H1 (cell line): Measurements from ENCODE around the gene C19orf25. TPM values are rescaled to one million over a fixed set of nuclear protein-coding genes. Genes with fewer than 3 reads are reported as not detected.

Experiments used
- CTCF ChIA-PET: fragments of 300-600 bp; sonication (Branson Sonifier 250); formaldehyde crosslinking; loops from one replicate; lab custom pipeline; 2021; ENCODE audit not compliant: partially characterized antibody; lab: Charles Lee
- POLR2A ChIA-PET: fragments of 300-600 bp; sonication (Branson Sonifier 250); formaldehyde crosslinking; loops from one replicate; lab custom pipeline; 2021; ENCODE audit warnings: inconsistent platforms; ENCODE audit not compliant: partially characterized antibody; lab: Charles Lee
- DNase-seq, 2 experiments: peaks; one replicate each; pipeline versions ENCODE4 v3.0.0 to v3.0.0-alpha.2; 2010 to 2022; ENCODE audit warnings: low spot score in 2 of 2, low read depth in 1 of 2, mixed read lengths in 1 of 2
- FAIRE-seq: peaks from 2 replicates; lab custom pipeline; 2011; peaks lifted over from hg19 to GRCh38; lab: Jason Lieb, UNC
- H2AFZ ChIP-seq: 2 replicates; pipeline ENCODE4 v1.8.1; 2012; ENCODE audit warnings: low read length, inconsistent platforms
- H2AK5ac ChIP-seq: 2 replicates; pipeline ENCODE4 v1.6.1; 2013; ENCODE audit warnings: low read depth, low read length
- H2BK120ac ChIP-seq: replicated peaks from 2 replicates; pipeline ENCODE3; 2013; ENCODE audit warnings: low read depth, low read length, inconsistent platforms
- H2BK12ac ChIP-seq: 2 replicates; pipeline ENCODE4 v1.6.1; 2013; ENCODE audit warnings: low read depth, low read length
- H2BK15ac ChIP-seq: 2 replicates; pipeline ENCODE4 v1.6.1; 2013; ENCODE audit warnings: low read length
- H2BK20ac ChIP-seq: 2 replicates; pipeline ENCODE4 v1.6.1; 2013; ENCODE audit warnings: low read length
- H2BK5ac ChIP-seq: 2 replicates; pipeline ENCODE4 v1.6.1; 2013; ENCODE audit warnings: low read depth, low read length
- H3K14ac ChIP-seq: 2 replicates; pipeline ENCODE4 v1.6.1; 2013; ENCODE audit warnings: inconsistent platforms; ENCODE audit not compliant: insufficient read length
- H3K18ac ChIP-seq: 2 replicates; pipeline ENCODE4 v1.6.1; 2013; ENCODE audit warnings: low read length; ENCODE audit errors: extremely low read depth
- H3K23ac ChIP-seq: 2 replicates; pipeline ENCODE4 v1.6.1; 2013; ENCODE audit warnings: inconsistent platforms; ENCODE audit not compliant: insufficient read length
- H3K23me2 ChIP-seq: 2 replicates; pipeline ENCODE4 v1.6.1; 2013; ENCODE audit warnings: low read depth, low read length
- H3K27ac ChIP-seq: 2 replicates; pipeline ENCODE4 v1.6.1; 2011; ENCODE audit warnings: low read depth, low read length, inconsistent platforms
- H3K27me3 ChIP-seq, 4 experiments: replicated peaks in 1 of 4; 1 replicate in 1 of 4; 2 replicates in 3 of 4; pipeline versions ENCODE4 v1.6.1 to v1.8.1; 2011 to 2013; ENCODE audit warnings: low read length in 3 of 4, mild to moderate bottlenecking in 3 of 4, inconsistent platforms in 2 of 4, mixed read lengths in 2 of 4, moderate library complexity in 1 of 4; ENCODE audit not compliant: control insufficient read depth in 3 of 4, insufficient read depth in 3 of 4; ENCODE audit errors: extremely low read depth in 1 of 4
- H3K36me3 ChIP-seq, 4 experiments: 2 replicates each; pipeline versions ENCODE4 v1.6.1 to v1.8.1; 2011 to 2013; ENCODE audit warnings: mild to moderate bottlenecking in 4 of 4, low read length in 3 of 4, moderate library complexity in 2 of 4, control low read depth in 1 of 4, inconsistent platforms in 1 of 4; ENCODE audit not compliant: insufficient read depth in 4 of 4, control insufficient read depth in 2 of 4
- H3K4ac ChIP-seq: replicated peaks from 2 replicates; pipeline ENCODE3; 2013; ENCODE audit warnings: low read length, low read depth, mixed read lengths, inconsistent platforms; ENCODE audit not compliant: insufficient read length
- H3K4me1 ChIP-seq, 4 experiments: replicated peaks in 1 of 4; 1 replicate in 1 of 4; 2 replicates in 3 of 4; pipeline versions ENCODE4 v1.6.1 to v1.8.1; 2011 to 2013; ENCODE audit warnings: low read length in 3 of 4, inconsistent platforms in 2 of 4, mixed read lengths in 1 of 4; ENCODE audit not compliant: insufficient read depth in 4 of 4, control insufficient read depth in 3 of 4
- H3K4me2 ChIP-seq, 2 experiments: 2 replicates each; pipeline versions ENCODE4 v1.6.1 to v1.8.1; 2011 to 2013; ENCODE audit warnings: low read depth in 2 of 2, low read length in 2 of 2, control low read depth in 1 of 2, inconsistent platforms in 1 of 2, mild to moderate bottlenecking in 1 of 2; ENCODE audit not compliant: insufficient read depth in 1 of 2
- H3K4me3 ChIP-seq, 4 experiments: fragments of 200-600, 300-600 bp in 1 of 4; sonication (generic), shearing (Covaris generic), sonication (Bioruptor Twin) in 1 of 4; 2 replicates each; pipeline versions ENCODE4 v1.5.1 to v1.8.1; 2011 to 2016; ENCODE audit warnings: low read length in 4 of 4, low read depth in 3 of 4, control low read depth in 2 of 4, inconsistent platforms in 2 of 4, mild to moderate bottlenecking in 2 of 4, mixed read lengths in 1 of 4, moderate library complexity in 1 of 4; ENCODE audit not compliant: insufficient read depth in 2 of 4; ENCODE audit errors: extremely low read depth in 1 of 4
- H3K56ac ChIP-seq: replicated peaks from 2 replicates; pipeline ENCODE3; 2013; ENCODE audit warnings: low read depth, mild to moderate bottlenecking, mixed read lengths, low read length, inconsistent platforms; ENCODE audit not compliant: insufficient read length
- H3K79me1 ChIP-seq: 2 replicates; pipeline ENCODE4 v1.6.1; 2013; ENCODE audit warnings: low read depth, low read length, control low read depth
- H3K79me2 ChIP-seq, 2 experiments: 2 replicates each; pipeline versions ENCODE4 v1.6.1 to v1.8.1; 2012 to 2013; ENCODE audit warnings: low read length in 2 of 2, mild to moderate bottlenecking in 2 of 2, inconsistent platforms in 1 of 2; ENCODE audit not compliant: insufficient read depth in 2 of 2, control insufficient read depth in 1 of 2
- H3K9ac ChIP-seq, 4 experiments: replicated peaks in 1 of 4; 1 replicate in 1 of 4; 2 replicates in 3 of 4; pipeline versions ENCODE4 v1.6.1 to v1.8.1; 2011 to 2013; ENCODE audit warnings: low read depth in 3 of 4, low read length in 3 of 4, control low read depth in 2 of 4, mild to moderate bottlenecking in 2 of 4, moderate library complexity in 2 of 4, inconsistent platforms in 1 of 4; ENCODE audit errors: extremely low read depth in 1 of 4
- H3K9me3 ChIP-seq, 2 experiments: 2 replicates each; pipeline versions ENCODE4 v1.6.1 to v1.8.1; 2012 to 2013; ENCODE audit warnings: mild to moderate bottlenecking in 2 of 2, moderate library complexity in 2 of 2, control low read depth in 1 of 2, inconsistent platforms in 1 of 2, low read depth in 1 of 2, low read length in 1 of 2, mixed read lengths in 1 of 2; ENCODE audit not compliant: insufficient read depth in 2 of 2
- H4K20me1 ChIP-seq, 2 experiments: replicated peaks in 1 of 2; 2 replicates each; pipeline versions ENCODE3 to v1.8.1; 2011 to 2013; ENCODE audit warnings: inconsistent platforms in 2 of 2, low read length in 2 of 2, mild to moderate bottlenecking in 1 of 2; ENCODE audit not compliant: insufficient read depth in 2 of 2, control insufficient read depth in 1 of 2
- H4K5ac ChIP-seq: 2 replicates; pipeline ENCODE4 v1.6.1; 2013; ENCODE audit warnings: low read length, low read depth, mixed read lengths, inconsistent platforms; ENCODE audit not compliant: insufficient read length
- H4K8ac ChIP-seq: 2 replicates; pipeline ENCODE4 v1.8.0; 2013; ENCODE audit warnings: mild to moderate bottlenecking, moderate library complexity, low read length, inconsistent platforms; ENCODE audit not compliant: insufficient read depth; ENCODE audit errors: extremely low read depth
- H4K91ac ChIP-seq: replicated peaks from 2 replicates; pipeline ENCODE3; 2013; ENCODE audit warnings: low read length, mixed read lengths, inconsistent platforms; ENCODE audit not compliant: insufficient read length
- ATF2 ChIP-seq: IDR thresholded peaks from 2 replicates; pipeline ENCODE4 v1.6.1; 2012; ENCODE audit warnings: low read length, inconsistent platforms
- BRCA1 ChIP-seq: IDR thresholded peaks from 2 replicates; pipeline ENCODE4 v1.6.1; 2012; ENCODE audit warnings: low read depth, low read length, improper control_type of control experiment
- GABPA ChIP-seq: IDR thresholded peaks from 2 replicates; pipeline ENCODE4 v1.6.1; 2011; ENCODE audit warnings: mild to moderate bottlenecking, low read length, moderate library complexity, borderline replicate concordance; ENCODE audit not compliant: insufficient read depth
- GTF2F1 ChIP-seq: IDR thresholded peaks from 2 replicates; pipeline ENCODE4 v1.6.1; 2012; ENCODE audit warnings: low read depth, low read length, improper control_type of control experiment, borderline replicate concordance
- JUN ChIP-seq: IDR thresholded peaks from 2 replicates; pipeline ENCODE4 v1.6.1; 2011; ENCODE audit warnings: low read depth, mild to moderate bottlenecking, improper control_type of control experiment, low read length
- NRF1 ChIP-seq: IDR thresholded peaks from 2 replicates; pipeline ENCODE4 v1.6.1; 2011; ENCODE audit warnings: mild to moderate bottlenecking, low read depth, low read length, improper control_type of control experiment
- PHF8 ChIP-seq: fragments of 200-600 bp; sonication (generic); conservative IDR thresholded peaks from 2 replicates; pipeline ENCODE4 v1.7.1; 2012; ENCODE audit warnings: low read depth, mild to moderate bottlenecking, inconsistent platforms, low read length, moderate library complexity
- POU5F1 ChIP-seq: IDR thresholded peaks from 2 replicates; pipeline ENCODE4 v1.6.1; 2011; ENCODE audit warnings: low read depth, mild to moderate bottlenecking, low read length, moderate library complexity
- RAD21 ChIP-seq, 2 experiments: IDR thresholded peaks in 1 of 2; conservative IDR thresholded peaks in 1 of 2; 2 replicates each; pipeline ENCODE4 v1.6.1; 2011; ENCODE audit warnings: low read depth in 2 of 2, low read length in 2 of 2, improper control_type of control experiment in 1 of 2, inconsistent platforms in 1 of 2, mild to moderate bottlenecking in 1 of 2, moderate library complexity in 1 of 2
- RFX5 ChIP-seq: IDR thresholded peaks from 2 replicates; pipeline ENCODE4 v1.6.1; 2011; ENCODE audit warnings: low read depth, low read length, improper control_type of control experiment, borderline replicate concordance
- RXRA ChIP-seq: IDR thresholded peaks from 2 replicates; pipeline ENCODE4 v1.6.1; 2011; ENCODE audit warnings: low read depth, mild to moderate bottlenecking, low read length, moderate library complexity; ENCODE audit not compliant: insufficient read depth
- SRF ChIP-seq: IDR thresholded peaks from 2 replicates; pipeline ENCODE4 v1.6.1; 2011; ENCODE audit warnings: mild to moderate bottlenecking, low read depth, low read length, moderate library complexity
- WGBS, 2 experiments: shearing (Covaris generic) in 1 of 2; methylation state at CpG; one replicate each; pipeline versions ENCODE4 v1.1.6 to v1.1.7; 2013 to 2015; ENCODE audit warnings: low lambda C conversion rate in 2 of 2, mixed read lengths in 2 of 2, inconsistent platforms in 1 of 2, low coverage in 1 of 2, missing lambda C conversion rate in 1 of 2; ENCODE audit not compliant: insufficient replicate concordance in 2 of 2, insufficient coverage in 1 of 2, insufficient read length in 1 of 2; ENCODE audit errors: extremely low coverage in 1 of 2, missing lambda C conversion rate in 1 of 2; 5-methylcytosine and 5-hydroxymethylcytosine counted together
- polyA plus RNA-seq, 7 experiments: library from polyadenylated mRNA; depleted of rRNA in 3 of 7; stranded (reverse) in 5 of 7; unstranded in 2 of 7; fragments of >200 nt in 5 of 7; fragments of 200-250 nt in 2 of 7; gene quantifications; 1 replicate in 5 of 7; 2 replicates in 1 of 7; 4 replicates in 1 of 7; pipeline versions ENCODE4 v1.2.1 to v1.2.3, GENCODE V29; 2011 to 2013; ENCODE audit warnings: missing spikeins in 2 of 7, mixed read lengths in 2 of 7
- total RNA-seq: library from RNA; stranded (reverse); fragmentation: NEBNext Ultra II Directional; extraction: Animal tissue kit (Norgen Biotek cat#: 25700); gene quantifications from 2 replicates; pipeline ENCODE4 v1.2.1, GENCODE V29; 2021

Gene C19orf25
- total and polyA plus RNA-seq, 2 of the 8 experiments (the other 6 are each of a cell fraction or from before 2014, with no cell fraction given) = 41.3 to 67.4 TPM

- no peak for FAIRE-seq
- Histone ChIP-seq H4K20me1 (peaks cover 34 to 48% of the 10 kb centered on the region in 2 experiments), H2BK12ac (no peak overlapping the region), H3K4me1 (peaks cover 0 to 3% (median 0%) of the 10 kb centered on the region in 4 experiments; a peak in 1 of 7 replicates), H4K8ac (no peak overlapping the region), H3K56ac (no peak overlapping the region), H2AFZ (no peak overlapping the region), H3K14ac (no peak overlapping the region), H3K27me3 (no peaks in the 10 kb centered on the region), H3K27ac (no peak overlapping the region), H3K4ac (no peak overlapping the region), H3K79me2 (peaks cover 0 to 50% of the 10 kb centered on the region in 2 experiments; a peak in 3 of 4 replicates), H3K18ac (no peak overlapping the region), H3K9ac (no peak overlapping the region), H3K23ac (no peak overlapping the region), H3K9me3 (no peaks in the 10 kb centered on the region), H2AK5ac (no peak overlapping the region), H3K4me2 (no peak overlapping the region), H4K5ac (no peak overlapping the region), H2BK15ac (no peak overlapping the region), H3K36me3 (peaks cover 35 to 82% (median 70%) of the 10 kb centered on the region in 4 experiments), H4K91ac (no peak overlapping the region), H3K79me1 (peaks cover 11% of the 10 kb centered on the region), H3K23me2 (no peaks in the 10 kb centered on the region), H2BK20ac (no peak overlapping the region), H3K4me3 (no peak overlapping the region), H2BK5ac (no peak overlapping the region; the same call in 1 of the 2 replicates), H2BK120ac (no peak overlapping the region)
- no peak for DNase-seq
- CTCF ChIA-PET = interaction anchor here (0.6 kb wide), 1 partner anchor 13 kb away, joined by 3 read pairs; no protein-coding TSS in a partner anchor
- POLR2A ChIA-PET = interaction anchor here (0.9 to 1.9 kb wide), 4 partner anchors 9 to 14 kb away, joined by 3 to 7 read pairs (median 5); no protein-coding TSS in a partner anchor
- 85% methylated on average over 14 of the region's 14 CpGs; no CpG with 5 or more reads in 1 of the 2 experiments for WGBS, 2 experiments
- no peak for TF ChIP-seq ATF2
- no peak for TF ChIP-seq GABPA
- no peak for TF ChIP-seq SRF
- no peak for TF ChIP-seq NRF1
- no peak for TF ChIP-seq RXRA
- TF ChIP-seq PHF8 = no peak
- no peak for TF ChIP-seq JUN
- TF ChIP-seq BRCA1 = no peak
- no peak for TF ChIP-seq RFX5
- no peak for TF ChIP-seq GTF2F1
- no peak for TF ChIP-seq RAD21 (IDR thresholded peaks at IDR 0.05 in 1 of 2, conservative IDR thresholded peaks at IDR 0.05 in 1 of 2; ENCODE audit: low read depth in 2 of 2, low read length in 2 of 2)
- no peak for TF ChIP-seq POU5F1
These were observed 53.1 kb downstream of the C19orf25 start for GRCh38 chr19:1425902-1426301.
